Body of pancreas (tissue), 4 donors: ENCODE data around the gene ARIH1.

Experiments
- CTCF ChIP-seq, 7 experiments: fragments of 450-650 bp in 4 of 7; fragments of 200-600 bp in 3 of 7; sonication (generic) in 3 of 7; IDR thresholded peaks; one replicate each; pipeline ENCODE4 v1.5.1; 2016 to 2019; ENCODE audit warnings: antibody characterized with exemption in 7 of 7
- POLR2A ChIP-seq, 3 donors: fragments of 450-650 bp; IDR thresholded peaks; one replicate each; pipeline ENCODE4 v1.6.1; 2016; ENCODE audit warnings: antibody characterized with exemption in 3 of 3, mild to moderate bottlenecking in 2 of 3

- TF ChIP-seq CTCF (IDR thresholded peaks at IDR 0.05) (no peak), POLR2A (IDR thresholded peaks at IDR 0.05) (no peak)
Observed at GRCh38 chr15:72492733-72493132, 18.6 kb downstream of the ARIH1 start.
